GM12873 (cell line): Measurements from ENCODE around the gene MBD5.

ENCODE experiments used
- TF ChIP-seq, protein P1 (sequence below): IDR thresholded peaks from 2 replicates; pipeline ENCODE4 v1.5.1; 2012; ENCODE audit warnings: low read depth, mild to moderate bottlenecking, moderate library complexity, low read length, control low read depth; ENCODE audit not compliant: insufficient read depth; ENCODE audit errors: missing control alignments

MBD5 gene

DNA sequence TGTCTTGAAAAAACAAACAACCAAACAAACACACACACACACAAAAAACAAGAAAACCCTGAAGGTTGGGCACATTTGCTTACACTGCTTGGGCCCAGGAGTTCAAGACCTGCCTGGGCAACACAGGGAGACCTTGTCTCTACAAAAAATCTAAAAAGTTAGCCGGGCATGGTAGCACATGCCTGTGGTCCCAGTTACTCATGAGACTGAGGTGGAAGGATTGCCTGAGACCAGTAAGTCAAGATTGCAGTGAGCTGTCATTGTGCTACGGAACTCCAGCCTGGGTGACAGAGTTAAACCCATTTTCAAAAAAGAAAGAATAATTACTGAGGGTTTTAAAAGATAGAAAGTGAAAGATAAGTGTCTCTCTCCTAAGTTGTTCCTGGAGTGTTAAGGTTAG, 103.4 kb downstream of the MBD5 start:
- TF ChIP-seq, protein P1, sequence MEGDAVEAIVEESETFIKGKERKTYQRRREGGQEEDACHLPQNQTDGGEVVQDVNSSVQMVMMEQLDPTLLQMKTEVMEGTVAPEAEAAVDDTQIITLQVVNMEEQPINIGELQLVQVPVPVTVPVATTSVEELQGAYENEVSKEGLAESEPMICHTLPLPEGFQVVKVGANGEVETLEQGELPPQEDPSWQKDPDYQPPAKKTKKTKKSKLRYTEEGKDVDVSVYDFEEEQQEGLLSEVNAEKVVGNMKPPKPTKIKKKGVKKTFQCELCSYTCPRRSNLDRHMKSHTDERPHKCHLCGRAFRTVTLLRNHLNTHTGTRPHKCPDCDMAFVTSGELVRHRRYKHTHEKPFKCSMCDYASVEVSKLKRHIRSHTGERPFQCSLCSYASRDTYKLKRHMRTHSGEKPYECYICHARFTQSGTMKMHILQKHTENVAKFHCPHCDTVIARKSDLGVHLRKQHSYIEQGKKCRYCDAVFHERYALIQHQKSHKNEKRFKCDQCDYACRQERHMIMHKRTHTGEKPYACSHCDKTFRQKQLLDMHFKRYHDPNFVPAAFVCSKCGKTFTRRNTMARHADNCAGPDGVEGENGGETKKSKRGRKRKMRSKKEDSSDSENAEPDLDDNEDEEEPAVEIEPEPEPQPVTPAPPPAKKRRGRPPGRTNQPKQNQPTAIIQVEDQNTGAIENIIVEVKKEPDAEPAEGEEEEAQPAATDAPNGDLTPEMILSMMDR = no peak

DNA sequence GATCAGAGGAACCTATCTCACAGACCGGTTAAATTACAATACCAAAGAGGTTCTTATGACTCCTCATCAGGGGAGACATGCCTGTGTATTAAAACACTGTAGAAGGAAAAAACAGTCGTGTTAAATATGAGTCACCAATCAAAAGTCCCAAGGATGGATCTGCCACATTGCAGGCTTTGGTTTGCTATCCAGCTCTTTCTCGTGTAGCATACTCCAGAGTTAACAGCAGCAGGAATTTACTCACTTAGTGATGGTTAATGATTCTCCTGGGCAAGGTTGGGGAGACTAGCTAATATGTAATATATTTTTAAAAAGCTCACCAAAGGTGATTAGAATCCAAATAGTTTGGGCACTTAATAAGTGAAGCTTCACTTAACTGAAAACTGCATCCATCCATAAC, 109.7 kb downstream of the MBD5 start:
- TF ChIP-seq, protein P1 = no peak

GRCh38 chr2:148132412-148132811, 111.5 kb downstream of the MBD5 start:
- TF ChIP-seq, protein P1 = no peak

- TF ChIP-seq, protein P1 = no peak
These were observed 114.8 kb downstream of the MBD5 start for GRCh38 chr2:148135705-148136104.

GRCh38 chr2:148136441-148136840, 115.5 kb downstream of the MBD5 start:
- TF ChIP-seq, protein P1 = no peak

GRCh38 chr2:148161909-148162435, 141.1 kb downstream of the MBD5 start:
- TF ChIP-seq, protein P1 = no peak

DNA sequence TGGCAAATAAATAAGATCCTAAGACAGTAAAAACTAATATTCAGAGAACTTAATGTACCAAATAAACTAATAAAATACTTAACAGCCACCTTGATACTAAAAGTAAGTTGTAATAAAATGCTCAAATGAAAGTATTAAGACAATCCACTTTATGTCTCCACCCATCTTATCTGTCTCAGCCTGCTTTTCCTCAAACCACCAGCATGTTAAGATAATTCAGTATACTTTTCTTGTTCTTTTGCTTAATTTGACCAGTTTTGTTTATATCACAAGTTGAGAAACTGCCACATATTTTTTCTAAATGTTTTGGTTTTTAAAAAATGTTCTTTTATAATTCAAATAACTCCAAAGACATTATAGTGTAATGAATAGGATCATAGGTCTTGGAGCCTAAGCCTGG, 142.0 kb downstream of the MBD5 start:
- TF ChIP-seq, protein P1 = no peak
